Measurements from ENCODE around the gene SHROOM2. TPM values are rescaled to one million over a fixed set of nuclear protein-coding genes. Genes with fewer than 3 reads are reported as not detected.

Gene SHROOM2
- polyA plus RNA-seq, 12 donors, result 1.4 to 6.7 (median 1.8) TPM; not detected in 1

GRCh38 chrX:9890681-9891091, 104.5 kb downstream of the SHROOM2 start:
- DNase-seq, result no peak

DNA sequence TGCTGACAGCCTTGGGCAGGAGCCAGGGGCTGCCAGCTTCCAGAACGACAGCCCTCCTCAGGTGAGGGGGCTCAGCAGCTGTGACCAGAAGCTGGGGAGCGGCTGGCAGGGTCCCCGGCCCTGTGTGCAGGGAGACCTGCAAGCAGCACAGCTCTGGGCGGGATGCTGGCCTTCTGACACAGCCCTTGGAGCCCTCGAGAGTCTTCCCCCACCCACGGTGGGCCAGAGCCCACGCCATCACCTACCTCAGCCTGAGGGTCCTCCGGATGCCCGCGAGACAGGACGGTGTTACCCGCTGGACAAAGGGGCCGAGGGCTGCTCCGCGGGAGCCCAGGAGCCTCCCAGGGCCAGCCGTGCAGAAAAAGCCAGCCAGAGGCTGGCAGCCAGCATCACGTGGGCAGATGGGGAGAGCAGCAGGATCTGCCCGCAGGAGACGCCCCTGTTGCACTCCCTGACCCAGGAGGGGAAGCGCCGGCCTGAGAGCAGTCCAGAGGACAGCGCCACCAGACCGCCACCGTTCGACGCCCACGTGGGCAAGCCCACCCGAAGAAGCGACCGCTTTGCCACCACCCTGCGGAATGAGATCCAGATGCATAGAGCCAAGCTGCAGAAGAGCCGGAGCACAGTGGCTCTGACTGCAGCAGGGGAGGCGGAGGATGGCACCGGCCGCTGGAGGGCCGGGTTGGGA, 109.1 kb downstream of the SHROOM2 start:
- no peak for DNase-seq

- DNase-seq, result no peak
These were observed 111.5 kb downstream of the SHROOM2 start for GRCh38 chrX:9897761-9898161.

- DNase-seq, result peak; percentile 31
These were observed 113.4 kb downstream of the SHROOM2 start for GRCh38 chrX:9899640-9900111.

DNA sequence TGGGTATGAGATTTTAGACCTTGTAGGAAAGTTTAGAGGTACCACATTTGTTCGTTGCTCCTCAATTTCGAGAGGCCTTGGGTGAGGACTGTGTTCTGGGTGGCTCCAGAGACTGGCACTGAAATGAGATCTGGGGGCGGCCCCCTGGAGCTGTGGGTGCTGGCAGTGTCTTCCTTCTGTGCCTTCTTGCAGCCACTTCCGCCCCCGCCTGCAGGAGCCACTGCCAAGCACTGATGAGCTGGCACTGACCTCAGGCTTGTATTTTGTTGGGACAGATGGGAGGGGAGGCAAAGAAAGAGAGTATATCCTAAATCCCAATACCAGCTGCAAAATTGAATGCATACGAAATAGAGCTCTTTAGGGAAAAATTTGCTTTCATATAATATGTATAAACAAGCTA, 116.4 kb downstream of the SHROOM2 start:
- DNase-seq, result no peak

DNA sequence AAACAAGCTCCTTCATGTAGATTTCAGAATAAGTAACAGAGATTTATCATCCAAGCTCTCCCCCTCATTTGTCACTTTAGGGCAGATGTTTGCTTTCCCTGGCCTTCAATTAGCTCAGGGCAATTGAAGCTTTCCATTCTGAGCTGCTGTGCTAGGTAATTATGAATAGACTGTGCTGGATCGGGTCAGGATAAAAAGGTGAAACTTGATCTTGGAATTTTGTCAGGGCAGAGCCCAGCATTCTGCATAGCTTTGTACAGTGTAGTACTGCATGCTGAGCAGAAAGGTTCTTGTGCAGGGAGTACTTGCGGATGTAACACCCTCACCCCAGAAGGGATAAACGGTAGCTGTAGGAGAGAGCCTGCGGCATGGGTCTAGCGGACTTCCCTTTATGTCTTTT, 116.9 kb downstream of the SHROOM2 start:
- no peak for DNase-seq

DNA sequence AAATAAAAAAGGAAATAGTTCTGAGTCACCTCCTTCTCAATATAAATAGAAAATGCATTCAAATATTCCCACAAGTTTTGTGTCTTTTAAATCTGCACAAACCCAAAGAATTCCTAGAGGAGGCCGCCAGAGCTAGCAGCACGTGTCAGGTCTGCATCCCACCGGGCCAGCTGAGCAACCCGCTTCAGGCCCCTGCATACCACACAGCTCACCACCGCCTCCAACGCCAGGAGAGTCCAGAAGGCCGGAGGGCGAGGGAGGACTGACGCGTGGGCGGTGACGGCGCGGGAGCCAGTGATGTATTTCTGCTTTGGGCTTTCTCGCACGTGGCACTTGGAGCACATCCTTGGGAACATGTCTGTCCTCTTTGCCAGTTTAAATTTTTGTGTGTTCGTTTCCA, 119.1 kb downstream of the SHROOM2 start:
- no peak for DNase-seq

GRCh38 chrX:9905721-9906120, 119.5 kb downstream of the SHROOM2 start:
- DNase-seq, result no peak

GRCh38 chrX:9906919-9907318, 120.7 kb downstream of the SHROOM2 start:
- no peak for DNase-seq

- DNase-seq, result no peak
These were observed 121.6 kb downstream of the SHROOM2 start for GRCh38 chrX:9907645-9908387.

DNA sequence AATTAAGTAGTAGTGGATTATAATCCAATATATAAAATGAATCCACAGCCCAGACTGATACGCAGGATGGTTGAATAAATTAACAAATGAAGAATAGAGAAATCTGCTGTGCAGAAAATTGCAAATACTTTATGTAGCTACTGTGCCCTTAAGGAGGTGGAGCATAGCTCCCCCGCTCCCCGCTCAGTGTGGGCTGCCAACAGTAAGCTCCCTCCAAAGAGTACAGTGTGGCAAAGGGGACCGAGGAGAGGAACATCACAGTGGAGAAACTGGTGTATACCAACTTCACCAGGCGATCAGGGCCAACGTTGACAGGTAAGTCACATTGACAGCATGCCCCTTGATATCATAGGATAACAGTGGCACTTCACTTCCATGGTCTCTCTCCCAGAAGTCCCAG, 123.0 kb downstream of the SHROOM2 start:
- DNase-seq, result no peak

- DNase-seq, result no peak
These were observed 125.3 kb downstream of the SHROOM2 start for GRCh38 chrX:9911487-9911886.

DNA sequence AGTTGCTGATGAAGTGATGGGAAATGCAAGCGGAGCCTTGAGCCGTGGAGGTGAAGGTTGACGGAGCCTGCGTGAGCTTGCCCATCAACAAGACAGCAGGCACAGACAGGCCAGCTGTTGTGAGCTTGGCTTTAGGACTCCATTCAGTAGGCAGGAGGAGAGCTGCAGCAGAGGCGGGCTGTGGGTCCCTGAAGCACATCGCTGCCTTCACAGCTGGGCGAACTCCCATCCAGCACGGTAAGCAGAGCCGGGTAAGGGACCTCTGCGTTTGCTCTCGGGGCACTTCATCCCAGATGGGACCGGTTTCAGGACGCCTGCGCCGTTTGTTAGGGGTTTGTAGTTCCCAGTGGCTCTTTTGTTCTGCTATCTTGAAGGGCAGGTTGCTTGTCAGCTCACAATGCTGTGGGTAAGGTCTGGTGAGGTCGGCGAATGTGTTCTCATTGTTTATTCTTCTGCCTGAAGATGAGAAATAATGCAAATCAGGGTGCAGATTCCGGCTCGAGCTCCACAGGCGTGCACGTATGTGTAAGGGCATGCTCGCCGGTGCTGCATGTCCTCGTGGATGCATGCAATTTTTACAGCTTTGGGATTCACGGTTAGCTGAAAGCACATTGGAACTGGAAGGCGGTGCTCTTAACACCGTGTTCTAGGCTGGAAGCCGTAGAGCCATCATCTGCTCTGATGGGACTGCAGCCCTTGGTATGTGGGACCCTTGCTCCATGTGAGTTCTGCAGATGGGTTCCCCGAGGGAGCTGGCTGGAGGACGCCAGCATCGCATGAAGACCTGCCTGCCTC, 126.3 kb downstream of the SHROOM2 start:
- DNase-seq, result no peak

GRCh38 chrX:9913146-9913433, 126.9 kb downstream of the SHROOM2 start:
- DNase-seq, result no peak

DNA sequence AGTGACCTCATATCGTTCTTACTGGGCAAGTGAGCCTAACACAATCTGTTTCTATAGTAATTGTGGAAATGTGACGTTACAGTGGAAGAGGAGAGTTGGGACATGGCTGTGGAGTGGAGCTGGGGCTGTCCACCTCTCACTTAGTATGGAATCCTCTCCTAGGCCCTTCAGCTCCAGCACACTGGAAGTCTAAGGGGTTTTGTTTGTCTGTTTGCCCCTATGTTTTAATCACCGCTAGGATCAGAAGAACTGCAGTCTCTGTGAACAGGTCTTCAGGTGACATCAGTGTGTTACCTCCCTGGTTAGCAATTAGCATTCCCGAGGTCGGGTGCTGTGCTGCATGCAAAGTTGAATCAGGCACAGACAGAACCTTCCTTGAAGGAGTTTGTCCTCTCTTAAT, 131.6 kb downstream of the SHROOM2 start:
- no peak for DNase-seq

DNA sequence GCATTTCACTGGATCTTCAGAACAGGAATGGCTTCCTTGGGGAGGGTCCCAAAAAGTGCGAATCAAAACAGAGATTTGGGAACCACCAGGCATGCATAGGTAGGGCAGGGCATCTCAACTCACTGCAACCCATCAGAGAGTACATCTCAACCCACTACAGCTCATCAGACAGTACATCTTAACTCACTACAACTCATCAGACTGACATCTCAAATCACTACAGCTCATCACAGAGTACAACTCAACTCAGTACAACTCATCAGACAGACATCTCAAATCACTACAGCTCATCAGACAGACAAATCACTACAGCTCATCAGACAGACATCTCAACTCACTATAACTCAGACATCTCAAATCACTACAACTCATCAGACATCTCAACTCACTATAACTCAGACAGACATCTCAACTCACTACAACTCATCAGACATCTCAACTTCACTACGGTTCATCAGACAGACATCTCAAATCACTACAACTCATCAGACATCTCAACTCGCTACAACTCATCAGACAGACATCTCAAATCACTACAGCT, 133.5 kb downstream of the SHROOM2 start:
- DNase-seq, result no peak

DNA sequence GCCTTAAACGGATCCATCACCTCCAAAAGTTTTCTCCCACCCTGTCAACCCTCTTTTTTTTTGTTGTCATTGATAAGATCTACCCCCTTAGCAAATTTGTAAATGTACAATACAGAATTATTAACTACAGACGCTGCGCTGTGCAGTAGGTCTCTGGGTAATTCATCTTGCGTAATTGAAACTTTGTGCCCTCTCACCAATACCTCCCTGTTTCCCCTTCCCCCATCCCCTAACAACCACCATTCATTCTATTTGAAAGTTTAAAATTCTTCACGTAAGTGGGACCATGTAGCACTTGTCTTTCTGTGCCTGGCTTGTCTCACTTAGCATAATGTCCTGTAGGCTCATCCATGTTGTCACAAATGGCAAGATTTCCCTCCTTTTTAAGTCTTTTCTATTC, 135.2 kb downstream of the SHROOM2 start:
- no peak for DNase-seq

DNA sequence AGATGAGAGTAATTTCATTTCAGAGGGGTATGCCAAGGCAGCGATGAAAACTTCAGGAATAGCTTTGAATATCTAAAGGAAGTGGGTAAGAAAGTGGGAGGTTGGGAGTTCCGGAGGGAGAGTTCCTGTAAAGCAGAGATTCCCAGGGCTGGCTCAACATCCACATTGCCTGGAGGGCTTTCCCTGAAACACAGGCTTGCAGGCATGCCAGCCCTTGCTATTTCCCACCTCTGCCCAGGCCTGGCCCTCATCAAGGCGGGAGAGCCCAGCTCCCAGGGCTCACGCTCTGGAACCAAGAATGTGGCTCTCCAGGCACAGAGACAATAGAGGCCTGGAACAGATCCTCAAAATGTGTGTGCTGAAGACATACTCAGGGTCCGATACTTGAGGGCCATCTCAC, 137.1 kb downstream of the SHROOM2 start:
- DNase-seq, result no peak

DNA sequence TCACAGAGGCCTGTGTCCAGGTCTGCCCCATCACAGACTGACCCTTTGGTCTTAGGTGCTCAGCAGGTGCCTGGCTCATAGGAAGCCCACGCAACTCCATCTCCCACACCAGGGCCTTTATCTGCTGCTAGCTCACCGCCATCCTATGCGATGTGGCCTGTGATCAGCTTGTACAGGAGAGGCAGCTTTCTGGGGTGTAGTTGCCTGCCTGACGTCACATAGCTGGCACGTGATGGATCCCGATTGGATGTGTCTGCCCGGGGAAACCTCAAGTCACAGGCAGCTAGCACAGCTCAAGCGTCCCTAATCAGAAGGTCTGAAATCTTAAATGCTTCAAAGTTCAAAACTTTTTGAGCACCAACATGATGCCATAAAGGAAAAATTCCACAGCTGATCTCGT, 139.8 kb downstream of the SHROOM2 start:
- no peak for DNase-seq

GRCh38 chrX:9927698-9928482, 141.7 kb downstream of the SHROOM2 start:
- no peak for DNase-seq

GRCh38 chrX:9935436-9935835, 149.2 kb downstream of the SHROOM2 start:
- no peak for DNase-seq

GRCh38 chrX:9937761-9938160, 151.5 kb downstream of the SHROOM2 start:
- DNase-seq, result no peak
